HepG2 (cell line): ENCODE measurements around the gene SNRNP25. TPM values are rescaled to one million over a fixed set of nuclear protein-coding genes. Genes with fewer than 3 reads are reported as not detected.

Experiments
- ATAC-seq: fragments of 200-7000 bp; cut with Tn5 transposase; 3 replicates; pipeline ENCODE4 v1.9.1; 2020; ENCODE audit warnings: mild to moderate bottlenecking, moderate library complexity
- BruUV-seq: library from RNA; stranded (reverse); fragments of 400-500 nt; replicated peaks from 2 replicates; lab custom pipeline; 2021; lab: Mats Ljungman, UMichigan
- CTCF ChIA-PET: fragments of 300-600 bp; formaldehyde crosslinking; extraction: SDS; loops from one replicate; lab custom pipeline; 2021; ENCODE audit warnings: low total read pairs, inconsistent platforms, low intra/inter-chr PET ratio; lab: Yijun Ruan, JAX
- POLR2A ChIA-PET: fragments of 350-600 bp; sonication (Branson Sonifier 250); formaldehyde crosslinking; loops from one replicate; lab custom pipeline; 2020; ENCODE audit warnings: antibody characterized with exemption, inconsistent platforms; lab: Yijun Ruan, JAX
- DNase-seq: peaks from one replicate; pipeline ENCODE4 v3.0.0-alpha.2; 2015; ENCODE audit warnings: low spot score
- FAIRE-seq: peaks from 3 replicates; lab custom pipeline; 2011; peaks lifted over from hg19 to GRCh38; lab: Jason Lieb, UNC
- H2AFZ ChIP-seq: one replicate; pipeline ENCODE4 v1.6.1; 2011; ENCODE audit warnings: low read length, inconsistent platforms
- H3K27ac ChIP-seq: fragments of 300-600 bp; 3 replicates; pipeline ENCODE4 v1.8.0; 2011; ENCODE audit warnings: mixed run types, mild to moderate bottlenecking, mixed read lengths, low read length, inconsistent platforms; ENCODE audit not compliant: insufficient read depth; ENCODE audit errors: extremely low read length
- H3K27me3 ChIP-seq, 2 experiments: fragments of 200-600 bp in 1 of 2; 2 replicates in 1 of 2; 3 replicates in 1 of 2; pipeline versions ENCODE4 v1.6.0 to v1.8.0; 2011; ENCODE audit warnings: low read length in 2 of 2, mild to moderate bottlenecking in 2 of 2, moderate library complexity in 2 of 2, inconsistent platforms in 1 of 2; ENCODE audit not compliant: insufficient read depth in 2 of 2, control insufficient read depth in 1 of 2
- H3K36me3 ChIP-seq, 2 experiments: fragments of 200-600 bp in 1 of 2; replicated peaks in 1 of 2; 2 replicates in 1 of 2; 3 replicates in 1 of 2; pipeline versions ENCODE4 v1.5.1 to v1.8.0; 2011; ENCODE audit warnings: low read length in 2 of 2, inconsistent platforms in 1 of 2; ENCODE audit not compliant: insufficient read depth in 2 of 2, control insufficient read depth in 1 of 2
- H3K4me1 ChIP-seq: 2 replicates; pipeline ENCODE4 v1.5.1; 2012; ENCODE audit warnings: low read length, inconsistent platforms; ENCODE audit not compliant: insufficient read depth
- H3K4me2 ChIP-seq: 2 replicates; pipeline ENCODE4 v1.6.0; 2011; ENCODE audit warnings: low read depth, low read length, inconsistent platforms
- H3K4me3 ChIP-seq, 3 experiments: fragments of 200-600 bp in 1 of 3; sonication (generic), shearing (Covaris generic) in 1 of 3; replicated peaks in 1 of 3; 2 replicates each; pipeline ENCODE4 v1.5.1; 2011 to 2016; ENCODE audit warnings: low read length in 3 of 3, inconsistent platforms in 2 of 3, low read depth in 2 of 3, mild to moderate bottlenecking in 2 of 3, control low read depth in 1 of 3, mixed read lengths in 1 of 3; ENCODE audit not compliant: insufficient read depth in 1 of 3
- H3K79me2 ChIP-seq: one replicate; pipeline ENCODE4 v1.6.1; 2011; ENCODE audit warnings: low read length, inconsistent platforms; ENCODE audit not compliant: insufficient read depth
- H3K9ac ChIP-seq: 2 replicates; pipeline ENCODE4 v1.6.0; 2011; ENCODE audit warnings: mild to moderate bottlenecking, low read depth, low read length, inconsistent platforms; ENCODE audit not compliant: insufficient read depth
- H3K9me3 ChIP-seq: 2 replicates; pipeline ENCODE4 v1.5.1; 2012; ENCODE audit warnings: mild to moderate bottlenecking, low read length
- H4K20me1 ChIP-seq: 2 replicates; pipeline ENCODE4 v1.6.0; 2011; ENCODE audit warnings: inconsistent platforms, mild to moderate bottlenecking, low read length, moderate library complexity; ENCODE audit not compliant: insufficient read depth
- AGO2 ChIP-seq: fragments of 200-400 bp; formaldehyde crosslinking; optimal IDR thresholded peaks from 2 replicates; pipeline ENCODE3; 2017; ENCODE audit warnings: mild to moderate bottlenecking, low read depth, low read length, moderate library complexity
- ARID2 ChIP-seq: sonication (generic); formaldehyde crosslinking; IDR thresholded peaks from 2 replicates; pipeline ENCODE4 v1.8.1; 2022; ENCODE audit warnings: mild to moderate bottlenecking, missing genetic modification reagents, borderline replicate concordance
- DNMT1 ChIP-seq: sonication (generic); formaldehyde crosslinking; IDR thresholded peaks from 2 replicates; pipeline ENCODE4 v1.5.1; 2020; ENCODE audit warnings: mild to moderate bottlenecking, missing genetic modification reagents
- RBFOX2 ChIP-seq: fragments of 200-400 bp; formaldehyde crosslinking; IDR thresholded peaks from 2 replicates; pipeline ENCODE4 v1.6.1; 2017; ENCODE audit warnings: low read depth, mild to moderate bottlenecking, low read length
- REPIN1 ChIP-seq: sonication (generic); formaldehyde crosslinking; IDR thresholded peaks from 2 replicates; pipeline ENCODE4 v1.8.0; 2022; ENCODE audit warnings: missing genetic modification reagents, low read depth, mild to moderate bottlenecking, borderline replicate concordance
- WGBS: methylation state at CpG from one replicate; pipeline ENCODE4 v1.1.6; 2017; ENCODE audit warnings: low lambda C conversion rate; 5-methylcytosine and 5-hydroxymethylcytosine counted together
- in situ Hi-C: cut with HindIII; loops from 2 replicates; pipeline ENCODE4 v1.10.0; 2017; ENCODE audit warnings: low pct_unique_long_range_greater_than_20kb; ENCODE audit not compliant: extremely low pct_ligation_motif_present
- intact Hi-C: fragments of 100-400 bp; cut with micrococcal nuclease; formaldehyde crosslinking; loops from one replicate; pipeline ENCODE4 v1.10.0; 2022; ENCODE audit not compliant: unreplicated experiment
- polyA plus RNA-seq, 8 experiments: library from polyadenylated mRNA; depleted of rRNA in 3 of 8; stranded (reverse) in 7 of 8; unstranded in 1 of 8; fragments of >200 nt; fragmentation: Illumina TruSeq in 4 of 8; extraction: Trizol in 4 of 8; gene quantifications; 2 replicates each; pipeline versions ENCODE4 v1.2.1 to v1.2.3, GENCODE V29; 2011 to 2016; ENCODE audit warnings: low read depth in 4 of 8, missing spikeins in 1 of 8, mixed read lengths in 1 of 8; ENCODE audit not compliant: insufficient read depth in 1 of 8
- total RNA-seq, 5 experiments: library from RNA; depleted of rRNA; stranded (reverse); fragments of >200 nt; fragmentation: Illumina TruSeq; extraction: Trizol; gene quantifications; 2 replicates each; pipeline ENCODE4 v1.2.3, GENCODE V29; 2016; ENCODE audit warnings: low read depth in 1 of 5
- TF ChIP-seq, protein P1 (sequence below): sonication (generic); formaldehyde crosslinking; IDR thresholded peaks from 2 replicates; pipeline ENCODE4 v1.5.1; 2020; ENCODE audit warnings: mild to moderate bottlenecking, moderate library complexity, missing genetic modification reagents

Gene SNRNP25
- total and polyA plus RNA-seq, 2 of the 13 experiments (the other 11 are each of a cell fraction or from before 2014, with no cell fraction given) = 34.1 to 97.4 TPM

GRCh38 chr16:85407-85782, 31.8 kb downstream of the SNRNP25 start:
- Histone ChIP-seq H3K36me3 (peaks cover 18 to 33% of the 10 kb centered on the region in 2 experiments; a peak in 4 of 5 replicates), H3K27ac (no peak overlapping the region), H3K9me3 (no peaks in the 10 kb centered on the region), H2AFZ (no peak overlapping the region), H3K9ac (no peak overlapping the region), H4K20me1 (no peaks in the 10 kb centered on the region), H3K4me1 (no peaks in the 10 kb centered on the region), H3K79me2 (no peaks in the 10 kb centered on the region), H3K27me3 (no peaks in the 10 kb centered on the region), H3K4me3 (no peak overlapping the region), H3K4me2 (no peak overlapping the region)
- no TSS peak for BruUV-seq
- FAIRE-seq (no peak), DNase-seq (no peak), ATAC-seq (no peak; the same call in 2 of the 3 replicates)
- in situ Hi-C loops = no loop called here
- 98% methylated on average over 15 of the region's 18 CpGs for WGBS
- POLR2A ChIA-PET = no interaction called here
- TF ChIP-seq RBFOX2 = peak; percentile 49; the same call in 1 of the 2 replicates
- peak; percentile 78 for TF ChIP-seq AGO2
- TF ChIP-seq ARID2 (CRISPR knock-in tag) = no peak
- CTCF ChIA-PET = no interaction called here
- intact Hi-C loops = no loop called here

- no peaks in the 10 kb centered on the region for H3K9me3 ChIP-seq
- ChIA-PET POLR2A (no interaction called here), CTCF (no interaction called here)
- H3K4me2 ChIP-seq = no peak overlapping the region
- H2AFZ ChIP-seq = no peak overlapping the region
- H3K36me3 ChIP-seq = peaks cover 18 to 32% of the 10 kb centered on the region in 2 experiments; a peak in 4 of 5 replicates
- H3K9ac ChIP-seq = no peak overlapping the region
- no peak overlapping the region for H3K4me3 ChIP-seq
- TF ChIP-seq REPIN1 (CRISPR knock-in tag) (no peak), DNMT1 (CRISPR knock-in tag) (no peak)
- TF ChIP-seq, protein P1, sequence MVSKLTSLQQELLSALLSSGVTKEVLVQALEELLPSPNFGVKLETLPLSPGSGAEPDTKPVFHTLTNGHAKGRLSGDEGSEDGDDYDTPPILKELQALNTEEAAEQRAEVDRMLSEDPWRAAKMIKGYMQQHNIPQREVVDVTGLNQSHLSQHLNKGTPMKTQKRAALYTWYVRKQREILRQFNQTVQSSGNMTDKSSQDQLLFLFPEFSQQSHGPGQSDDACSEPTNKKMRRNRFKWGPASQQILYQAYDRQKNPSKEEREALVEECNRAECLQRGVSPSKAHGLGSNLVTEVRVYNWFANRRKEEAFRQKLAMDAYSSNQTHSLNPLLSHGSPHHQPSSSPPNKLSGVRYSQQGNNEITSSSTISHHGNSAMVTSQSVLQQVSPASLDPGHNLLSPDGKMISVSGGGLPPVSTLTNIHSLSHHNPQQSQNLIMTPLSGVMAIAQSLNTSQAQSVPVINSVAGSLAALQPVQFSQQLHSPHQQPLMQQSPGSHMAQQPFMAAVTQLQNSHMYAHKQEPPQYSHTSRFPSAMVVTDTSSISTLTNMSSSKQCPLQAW (CRISPR knock-in tag) = no peak
- DNase-seq (no peak), FAIRE-seq (no peak), ATAC-seq (no peak)
- intact Hi-C loops = no loop called here
- H3K4me1 ChIP-seq = no peaks in the 10 kb centered on the region
- no peaks in the 10 kb centered on the region for H3K27me3 ChIP-seq
- no peaks in the 10 kb centered on the region for H4K20me1 ChIP-seq
- WGBS = 86% methylated on average over 5 of the region's 9 CpGs
- no peaks in the 10 kb centered on the region for H3K79me2 ChIP-seq
- no TSS peak for BruUV-seq
- in situ Hi-C loops = no loop called here
- H3K27ac ChIP-seq = no peak overlapping the region
Observed at GRCh38 chr16:85865-86264, 32.2 kb downstream of the SNRNP25 start.
